ENCODE measurements around the gene SWSAP1. TPM values are rescaled to one million over a fixed set of nuclear protein-coding genes. Genes with fewer than 3 reads are reported as not detected.
"Not testable (repeated sequence)": the region's sequence is repeated elsewhere in the genome, so short reads cannot be mapped to it uniquely, and the experiment has no call there.

The SWSAP1 gene
- total RNA-seq, 1 donor from 2014 or later = 0.53 TPM

DNA sequence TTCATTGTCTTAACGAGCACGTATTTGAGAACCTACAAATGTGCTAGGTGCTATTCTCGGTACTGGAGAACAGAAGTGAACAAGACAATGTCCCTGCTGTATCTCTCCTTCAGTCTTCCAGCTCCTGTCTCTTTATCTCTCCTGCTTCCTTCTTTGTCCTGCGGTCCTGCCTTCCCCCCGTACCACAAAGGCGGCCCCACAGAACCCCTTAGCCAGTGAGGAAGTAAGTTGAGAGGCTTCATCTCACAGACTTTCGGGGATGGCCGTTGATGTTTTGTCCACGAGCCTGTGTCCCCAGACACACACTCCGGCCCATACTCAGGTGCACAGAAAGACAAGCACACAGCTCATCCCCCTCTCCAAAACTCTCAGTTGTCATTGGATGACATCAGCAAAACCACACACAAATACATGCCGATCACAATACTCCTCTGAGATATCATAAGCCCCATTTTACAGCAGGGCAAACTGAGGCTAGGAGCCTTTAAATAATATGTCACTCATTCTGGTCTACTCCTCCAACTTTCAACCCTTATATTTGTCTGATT is 507 bp upstream of the SWSAP1 start:
- DNase-seq (ENCODE audit: low read depth) = no peak
- FAIRE-seq = no peak
- TF ChIP-seq CTCF (IDR thresholded peaks at IDR 0.05; ENCODE audit: insufficient read depth, low read length, severe bottlenecking) = no peak
- Histone ChIP-seq H3K36me3 (ENCODE audit: control insufficient read depth, insufficient read depth, low read length) (peaks cover 1% of the 10 kb centered on the region), H3K27me3 (ENCODE audit: control insufficient read depth, insufficient read depth, low read length) (no peaks in the 10 kb centered on the region), H3K4me3 (ENCODE audit: low read depth, low read length) (peak overlapping the region; percentile 61)

DNA sequence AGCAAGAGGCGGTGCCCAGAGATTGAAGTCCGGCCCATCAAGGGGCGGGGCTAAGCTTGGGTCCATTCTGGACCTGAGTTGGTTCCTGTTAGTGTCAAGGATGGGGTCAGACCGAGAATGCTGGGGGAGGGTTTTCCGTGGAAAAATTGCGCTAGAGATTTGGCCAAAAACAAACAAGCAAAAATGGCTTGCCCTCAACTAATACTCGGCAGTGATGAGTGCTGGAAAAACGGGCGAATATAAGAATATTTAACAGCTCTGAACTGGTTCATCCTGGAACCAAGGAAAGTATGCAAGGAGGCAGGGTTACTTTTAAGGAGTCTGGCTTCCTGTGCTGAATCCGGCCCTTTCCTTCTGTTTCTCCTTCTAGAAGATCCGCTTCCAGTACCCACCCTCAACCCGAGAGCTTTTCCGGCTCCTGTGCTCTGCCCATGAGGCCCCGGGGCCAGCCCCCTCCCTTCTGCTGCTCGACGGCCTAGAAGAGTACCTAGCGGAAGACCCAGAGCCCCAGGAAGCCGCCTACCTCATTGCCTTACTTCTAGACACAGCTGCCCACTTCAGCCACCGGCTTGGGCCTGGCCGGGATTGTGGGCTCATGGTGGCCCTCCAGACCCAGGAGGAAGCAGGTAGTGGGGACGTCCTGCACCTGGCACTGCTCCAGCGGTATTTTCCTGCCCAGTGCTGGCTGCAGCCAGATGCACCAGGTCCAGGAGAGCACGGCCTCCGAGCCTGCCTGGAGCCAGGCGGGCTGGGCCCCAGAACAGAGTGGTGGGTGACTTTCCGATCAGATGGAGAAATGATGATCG is 880 bp downstream of the SWSAP1 start:
- FAIRE-seq (no peak), DNase-seq (ENCODE audit: low read depth) (no peak)
- H3K4me3 ChIP-seq (ENCODE audit: low read depth, low read length) = peak overlapping the region; percentile 39
- no peaks in the 10 kb centered on the region for H3K36me3 ChIP-seq (ENCODE audit: control insufficient read depth, insufficient read depth, low read length)
- no peaks in the 10 kb centered on the region for H3K27me3 ChIP-seq (ENCODE audit: control insufficient read depth, insufficient read depth, low read length)
- TF ChIP-seq CTCF (IDR thresholded peaks at IDR 0.05; ENCODE audit: insufficient read depth, low read length, severe bottlenecking) = no peak

GRCh38 chr19:11377237-11377636 is 2.8 kb downstream of the SWSAP1 start:
- DNase-seq (ENCODE audit: low read depth) (peak; percentile 77), FAIRE-seq (no peak)
- TF ChIP-seq CTCF (IDR thresholded peaks at IDR 0.05; ENCODE audit: insufficient read depth, low read length, severe bottlenecking) = no peak
- Histone ChIP-seq H3K4me3 (ENCODE audit: low read depth, low read length) (no peak overlapping the region), H3K27me3 (ENCODE audit: control insufficient read depth, insufficient read depth, low read length) (no peaks in the 10 kb centered on the region), H3K36me3 (ENCODE audit: control insufficient read depth, insufficient read depth, low read length) (no peaks in the 10 kb centered on the region)

DNA sequence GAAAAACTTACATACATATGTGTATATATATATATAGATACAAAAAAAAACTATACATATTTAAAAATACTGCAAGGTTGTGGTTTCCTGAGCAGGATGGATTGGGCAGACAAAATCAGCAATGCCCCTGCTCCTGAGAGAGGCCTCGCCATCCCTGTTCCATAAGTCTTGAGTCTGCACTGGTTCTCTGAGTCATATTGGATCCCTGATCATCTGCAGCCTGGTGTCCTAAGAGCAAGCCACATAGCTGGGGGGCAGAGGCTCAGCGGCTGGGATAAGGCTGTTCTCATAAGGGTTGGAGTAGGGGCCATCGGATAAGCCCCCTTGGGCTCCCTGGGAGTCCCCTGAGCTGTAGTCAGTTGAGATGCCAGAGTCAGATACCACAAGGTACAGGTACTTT is 3.3 kb downstream of the SWSAP1 start:
- no peak overlapping the region for H3K4me3 ChIP-seq (ENCODE audit: low read depth, low read length)
- no peaks in the 10 kb centered on the region for H3K36me3 ChIP-seq (ENCODE audit: control insufficient read depth, insufficient read depth, low read length)
- FAIRE-seq (no peak), DNase-seq (ENCODE audit: low read depth) (peak; percentile 21)
- no peak for TF ChIP-seq CTCF (IDR thresholded peaks at IDR 0.05; ENCODE audit: insufficient read depth, low read length, severe bottlenecking)
- H3K27me3 ChIP-seq (ENCODE audit: control insufficient read depth, insufficient read depth, low read length) = no peaks in the 10 kb centered on the region

DNA sequence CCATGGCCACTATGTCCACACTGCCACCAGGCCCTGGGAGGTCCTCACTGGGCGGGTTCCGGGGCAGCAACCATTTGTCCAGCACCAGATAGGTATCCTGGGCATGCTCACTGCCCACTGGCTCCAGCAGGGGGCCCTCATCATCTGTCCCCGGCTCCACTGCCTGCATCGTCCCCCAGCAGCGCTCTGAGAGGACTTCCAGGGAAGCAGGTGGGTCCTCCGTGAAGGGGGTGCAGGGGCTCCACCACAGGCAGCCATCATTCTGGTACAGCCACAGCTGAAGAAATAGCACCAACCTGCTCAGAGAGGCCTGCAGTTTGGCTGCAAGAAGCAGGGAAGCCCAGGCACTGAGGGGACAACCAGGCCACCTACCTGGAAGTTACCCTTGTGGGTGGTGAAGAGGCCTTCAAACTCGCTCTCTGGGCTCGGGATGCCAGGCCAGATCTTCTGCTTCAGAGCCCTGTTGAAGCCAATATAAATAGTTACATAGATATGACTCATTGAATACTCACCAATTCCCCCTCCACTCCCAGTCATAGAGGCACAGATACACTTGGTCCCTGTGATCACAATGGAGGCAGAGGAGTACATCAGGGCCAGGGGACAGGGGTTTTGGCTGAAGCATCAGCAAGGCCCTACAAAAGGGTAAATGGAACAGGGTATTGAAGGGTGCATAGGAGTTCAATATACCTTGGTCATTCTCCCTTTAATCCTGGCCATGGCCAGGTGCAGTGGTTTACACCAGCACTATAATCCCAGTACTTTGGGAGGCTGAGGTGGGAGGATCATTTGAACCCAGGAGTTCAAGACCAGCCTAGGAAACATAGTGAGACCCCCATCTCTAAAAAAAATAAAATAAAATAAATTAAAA is 4.1 kb downstream of the SWSAP1 start:
- FAIRE-seq (no peak), DNase-seq (ENCODE audit: low read depth) (peak; percentile 86)
- TF ChIP-seq CTCF (IDR thresholded peaks at IDR 0.05; ENCODE audit: insufficient read depth, low read length, severe bottlenecking) = peak; percentile 27
- H3K36me3 ChIP-seq (ENCODE audit: control insufficient read depth, insufficient read depth, low read length) = no peaks in the 10 kb centered on the region
- peaks cover 4% of the 10 kb centered on the region for H3K27me3 ChIP-seq (ENCODE audit: control insufficient read depth, insufficient read depth, low read length)
- no peak overlapping the region for H3K4me3 ChIP-seq (ENCODE audit: low read depth, low read length)

GRCh38 chr19:11379269-11379845 is 4.9 kb downstream of the SWSAP1 start:
- not testable (repeated sequence) for H3K4me3 ChIP-seq (ENCODE audit: low read depth, low read length); H3K36me3 ChIP-seq (ENCODE audit: control insufficient read depth, insufficient read depth, low read length); H3K27me3 ChIP-seq (ENCODE audit: control insufficient read depth, insufficient read depth, low read length); DNase-seq (ENCODE audit: low read depth); FAIRE-seq
